ENCODE results near the gene MSI2. TPM values are rescaled to one million over a fixed set of nuclear protein-coding genes. Genes with fewer than 3 reads are reported as not detected.
A peak's percentile ranks its signal among the peaks of the same experiment; 100 is the strongest.

MSI2 gene
- total and polyA plus RNA-seq, 12 donors, result 25.5 to 135 (median 121) TPM

GRCh38 chr17:57444682-57445450 is 188.5 kb downstream of the MSI2 start:
- H3K27ac ChIP-seq, result peak overlapping the region in 2 of 10 donors; percentile 9 to 28
- DNase-seq, result no peak
- no peaks in the 10 kb centered on the region for H3K27me3 ChIP-seq
- no peaks in the 10 kb centered on the region for H3K9me3 ChIP-seq
- TF ChIP-seq, protein P1, sequence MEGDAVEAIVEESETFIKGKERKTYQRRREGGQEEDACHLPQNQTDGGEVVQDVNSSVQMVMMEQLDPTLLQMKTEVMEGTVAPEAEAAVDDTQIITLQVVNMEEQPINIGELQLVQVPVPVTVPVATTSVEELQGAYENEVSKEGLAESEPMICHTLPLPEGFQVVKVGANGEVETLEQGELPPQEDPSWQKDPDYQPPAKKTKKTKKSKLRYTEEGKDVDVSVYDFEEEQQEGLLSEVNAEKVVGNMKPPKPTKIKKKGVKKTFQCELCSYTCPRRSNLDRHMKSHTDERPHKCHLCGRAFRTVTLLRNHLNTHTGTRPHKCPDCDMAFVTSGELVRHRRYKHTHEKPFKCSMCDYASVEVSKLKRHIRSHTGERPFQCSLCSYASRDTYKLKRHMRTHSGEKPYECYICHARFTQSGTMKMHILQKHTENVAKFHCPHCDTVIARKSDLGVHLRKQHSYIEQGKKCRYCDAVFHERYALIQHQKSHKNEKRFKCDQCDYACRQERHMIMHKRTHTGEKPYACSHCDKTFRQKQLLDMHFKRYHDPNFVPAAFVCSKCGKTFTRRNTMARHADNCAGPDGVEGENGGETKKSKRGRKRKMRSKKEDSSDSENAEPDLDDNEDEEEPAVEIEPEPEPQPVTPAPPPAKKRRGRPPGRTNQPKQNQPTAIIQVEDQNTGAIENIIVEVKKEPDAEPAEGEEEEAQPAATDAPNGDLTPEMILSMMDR (IDR thresholded peaks at IDR 0.05), result no peak
- ATAC-seq, result no peak
- H3K4me1 ChIP-seq, result peaks cover 22 to 71% (median 52%) of the 10 kb centered on the region in 9 donors
- H3K4me3 ChIP-seq, result no peak overlapping the region
- no peaks in the 10 kb centered on the region for H3K36me3 ChIP-seq
- WGBS, 2 donors, result 46 to 58% methylated on average over 13 of the region's 13 CpGs
- intact Hi-C loops (cut with DNase I), result loop anchor here in 6 of 10 donors (5.0 to 10.0 kb wide), 5 partner anchors 188 to 230 kb away; partner anchors contain the start of gene MSI2 (in 1 of the 6)

- Histone ChIP-seq H3K27ac (no peak overlapping the region), H3K4me1 (peaks cover 15 to 63% (median 46%) of the 10 kb centered on the region in 9 donors), H3K27me3 (no peaks in the 10 kb centered on the region), H3K4me3 (no peak overlapping the region), H3K36me3 (no peaks in the 10 kb centered on the region), H3K9me3 (no peaks in the 10 kb centered on the region)
- WGBS, 2 donors, result 80 to 89% methylated on average over 17 of the region's 17 CpGs
- ATAC-seq (no peak), DNase-seq (no peak)
- intact Hi-C loops (cut with DNase I), result loop anchor here in 4 of 10 donors (10.0 kb wide), 3 partner anchors 201 to 229 kb away; no protein-coding TSS in a partner anchor
- TF ChIP-seq, protein P1 (IDR thresholded peaks at IDR 0.05), result no peak
Observed at GRCh38 chr17:57445772-57446472, 189.6 kb downstream of the MSI2 start.

- Histone ChIP-seq H3K9me3 (no peaks in the 10 kb centered on the region), H3K36me3 (no peaks in the 10 kb centered on the region), H3K27me3 (no peaks in the 10 kb centered on the region), H3K27ac (no peak overlapping the region), H3K4me3 (no peak overlapping the region), H3K4me1 (peaks cover 12 to 63% (median 38%) of the 10 kb centered on the region in 9 donors)
- ATAC-seq (no peak), DNase-seq (no peak)
- TF ChIP-seq, protein P1 (IDR thresholded peaks at IDR 0.05), result no peak
- 92 to 93% methylated on average over 10 of the region's 10 CpGs for WGBS, 2 donors
- intact Hi-C loops (cut with DNase I), result loop anchor here in 4 of 10 donors (10.0 kb wide), 3 partner anchors 203 to 227 kb away; no protein-coding TSS in a partner anchor
Observed at GRCh38 chr17:57447357-57447989, 191.2 kb downstream of the MSI2 start.
